HG03469 (cell line): ENCODE data around the gene TLE3.
"Not testable (repeated sequence)": the region's sequence is repeated elsewhere in the genome, so short reads cannot be mapped to it uniquely, and the experiment has no call there.

Experiments used
- ATAC-seq: cut with Tn5 transposase; IDR thresholded peaks from one replicate; pipeline ENCODE4 v1.9.1; 2021; ENCODE audit warnings: mild to moderate bottlenecking, moderate library complexity, moderate number of reproducible peaks; ENCODE audit not compliant: unreplicated experiment

The TLE3 gene

GRCh38 chr15:70127288-70127746, 29.6 kb upstream of the TLE3 start:
- ATAC-seq, result no peak

GRCh38 chr15:70126362-70126761, 28.6 kb upstream of the TLE3 start:
- no peak for ATAC-seq

DNA sequence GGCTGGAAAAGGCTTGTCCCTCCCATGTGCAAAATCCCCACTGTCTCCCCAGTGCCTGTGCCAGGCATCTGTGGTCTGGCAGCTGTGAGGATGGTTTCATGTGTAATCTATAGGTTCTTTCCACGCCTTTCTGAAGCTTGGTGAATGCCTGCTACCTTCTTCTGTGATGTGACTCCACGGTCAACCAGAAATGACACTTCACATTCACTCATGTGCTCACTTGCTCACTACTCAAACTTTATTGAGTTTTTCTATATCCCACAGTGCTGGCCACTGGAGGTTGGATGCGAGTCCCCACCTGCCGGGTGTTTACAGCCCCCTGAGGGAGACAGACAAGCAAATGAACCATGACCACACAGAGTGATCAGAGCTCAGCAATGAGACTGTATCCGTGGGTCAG, 27.9 kb upstream of the TLE3 start:
- no peak for ATAC-seq

DNA sequence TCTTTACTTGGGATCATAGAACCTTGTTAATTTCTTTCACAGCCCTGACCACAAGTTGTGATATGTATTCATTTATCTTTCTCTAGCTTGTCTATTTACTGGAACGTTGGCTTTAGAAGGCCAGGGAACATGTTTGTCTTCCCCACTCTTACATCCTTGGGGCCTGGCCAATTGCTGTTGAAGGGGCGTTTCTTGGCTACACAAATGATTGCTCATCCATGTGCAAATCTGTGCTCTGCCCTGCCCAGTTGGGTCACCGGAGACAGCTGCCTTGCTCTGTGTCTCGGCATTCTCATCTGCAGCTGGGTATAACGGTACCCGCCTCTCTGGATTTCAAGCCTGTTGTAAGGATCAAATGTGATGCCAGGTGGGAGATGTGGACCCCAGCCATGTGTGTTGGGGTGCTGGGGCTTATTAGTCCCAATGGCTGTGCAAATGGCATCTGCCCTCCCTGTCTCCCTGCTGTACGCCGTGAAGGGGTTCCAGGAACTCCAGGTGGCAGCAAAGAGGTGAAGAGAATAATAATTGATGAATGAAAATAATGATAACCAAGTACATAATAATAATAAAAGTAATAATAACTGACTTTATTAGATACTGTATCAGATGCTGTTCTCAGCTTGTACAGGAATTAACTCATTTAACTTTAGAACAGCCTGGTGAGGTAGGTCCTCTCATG, 24.0 kb upstream of the TLE3 start:
- ATAC-seq, result no peak

- ATAC-seq, result no peak
Measured at GRCh38 chr15:70120958-70121623, 23.4 kb upstream of the TLE3 start.

GRCh38 chr15:70119911-70120508, 22.3 kb upstream of the TLE3 start:
- no peak for ATAC-seq

DNA sequence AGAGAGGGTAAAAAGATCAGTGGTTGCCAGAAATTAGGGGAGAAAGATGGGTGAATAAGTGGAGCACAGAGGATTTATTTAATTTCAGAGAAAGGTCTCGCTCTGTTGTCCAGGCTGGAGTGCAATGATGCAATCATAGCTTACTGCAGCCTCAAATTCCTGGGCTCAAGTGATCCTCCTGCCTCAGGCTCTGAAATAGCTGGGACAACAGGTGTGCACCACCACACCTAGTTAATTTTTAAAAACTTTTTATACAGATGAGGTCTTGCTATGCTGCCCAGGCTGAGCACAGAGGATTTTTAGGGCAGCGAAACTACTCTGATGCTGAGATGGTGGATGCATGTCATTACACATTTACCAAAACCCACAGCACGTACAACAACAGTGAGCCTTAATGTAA, 20.9 kb upstream of the TLE3 start:
- no peak for ATAC-seq

GRCh38 chr15:70116317-70116716, 18.6 kb upstream of the TLE3 start:
- ATAC-seq, result no peak

DNA sequence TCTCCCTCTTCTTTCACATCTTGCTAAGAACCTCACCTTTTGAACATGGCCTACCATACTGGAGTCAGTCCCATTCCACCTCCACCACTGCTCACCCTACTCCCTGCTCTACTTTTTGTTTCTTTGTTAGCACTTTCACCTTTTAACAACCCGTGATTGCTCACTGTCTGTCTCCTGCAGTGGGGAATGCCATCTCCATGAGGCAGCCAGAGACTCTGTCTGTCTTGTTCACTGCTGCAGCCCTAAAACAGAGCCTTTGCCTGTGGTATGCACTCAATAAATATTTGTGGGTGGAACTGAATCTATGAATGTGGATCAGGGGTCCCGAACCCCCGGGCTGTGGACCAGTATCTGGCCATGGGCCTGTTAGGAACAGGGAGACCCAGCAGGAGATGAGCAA, 16.5 kb upstream of the TLE3 start:
- no peak for ATAC-seq

- no peak for ATAC-seq
Measured at GRCh38 chr15:70113304-70113700, 15.6 kb upstream of the TLE3 start.

DNA sequence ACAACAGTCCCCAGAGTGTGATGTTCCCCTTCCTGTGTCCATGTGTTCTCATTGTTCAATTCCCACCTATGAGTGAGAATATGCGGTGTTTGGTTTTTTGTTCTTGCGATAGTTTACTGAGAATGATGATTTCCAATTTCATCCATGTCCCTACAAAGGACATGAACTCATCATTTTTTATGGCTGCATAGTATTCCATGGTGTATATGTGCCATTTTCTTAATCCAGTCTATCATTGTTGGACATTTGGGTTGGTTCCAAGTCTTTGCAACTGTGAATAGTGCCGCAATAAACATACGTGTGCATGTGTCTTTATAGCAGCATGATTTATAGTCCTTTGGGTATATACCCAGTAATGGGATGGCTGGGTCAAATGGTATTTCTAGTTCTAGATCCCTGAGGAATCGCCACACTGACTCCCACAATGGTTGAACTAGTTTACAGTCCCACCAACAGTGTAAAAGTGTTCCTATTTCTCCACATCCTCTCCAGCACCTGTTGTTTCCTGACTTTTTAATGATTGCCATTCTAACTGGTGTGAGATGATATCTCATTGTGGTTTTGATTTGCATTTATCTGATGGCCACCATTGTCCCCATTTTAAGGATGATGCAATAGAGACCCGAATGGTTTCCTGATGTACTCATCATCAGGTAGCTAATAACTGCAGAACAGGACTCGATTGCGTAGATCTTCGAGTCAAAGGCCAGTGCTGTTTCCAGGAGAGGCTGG, 15.0 kb upstream of the TLE3 start:
- ATAC-seq, result not testable (repeated sequence)

DNA sequence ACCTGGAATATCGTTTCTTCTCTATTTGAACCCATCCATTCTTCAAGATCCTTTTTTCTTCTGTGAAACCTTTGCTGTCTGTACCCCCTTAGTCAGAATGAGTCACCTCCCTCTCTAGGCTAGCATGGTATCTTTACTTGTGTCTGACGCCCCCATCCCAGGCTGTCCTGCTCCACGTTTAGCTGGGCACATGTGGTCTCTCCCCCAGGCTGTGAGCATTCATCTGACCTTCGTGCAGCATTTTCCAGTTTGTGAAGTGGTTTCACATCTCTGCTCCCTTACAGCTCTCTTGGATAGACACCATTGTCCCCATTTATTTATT, 14.3 kb upstream of the TLE3 start:
- no peak for ATAC-seq

DNA sequence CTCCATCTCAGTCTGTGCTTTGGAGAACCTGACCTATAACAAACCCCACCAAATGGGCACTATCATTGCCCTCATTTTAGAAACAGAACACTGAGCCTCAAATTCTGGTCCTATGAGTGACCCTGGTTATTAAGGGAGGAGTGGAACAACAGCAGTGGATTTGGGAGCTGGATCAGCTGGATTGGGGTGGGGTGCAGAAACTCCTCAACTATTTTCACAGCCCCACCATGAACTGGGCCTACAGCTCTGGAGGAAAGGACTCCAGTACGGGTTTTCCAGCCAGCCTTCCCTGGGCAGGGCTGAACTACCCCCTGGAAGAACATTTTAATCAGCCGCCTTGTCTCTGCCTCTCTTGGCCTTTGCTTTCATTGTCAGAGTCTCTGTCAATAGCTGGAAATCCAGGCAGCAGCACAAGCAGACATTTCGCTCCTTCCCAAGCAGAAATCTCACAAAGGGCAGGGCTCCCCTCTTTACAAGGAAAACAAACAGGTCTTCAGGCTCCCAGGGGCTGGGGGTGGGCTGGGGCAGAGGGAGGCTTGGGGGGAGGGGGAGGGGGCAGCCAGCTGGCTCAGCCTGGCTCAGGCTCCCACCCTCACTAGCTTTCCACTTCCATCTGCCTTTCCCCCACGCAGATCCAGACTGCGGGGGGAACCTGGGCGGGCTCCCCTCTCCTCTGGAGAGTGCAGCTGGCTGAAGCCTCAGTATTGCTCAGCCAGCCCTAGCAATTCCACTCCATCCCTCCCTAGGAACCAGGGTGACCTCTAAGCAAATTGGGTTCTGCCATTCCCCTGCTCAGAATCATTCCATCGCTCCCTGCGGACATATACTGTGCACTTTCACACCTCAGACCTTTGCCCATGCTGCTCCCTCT, 13.7 kb upstream of the TLE3 start:
- ATAC-seq, result no peak

GRCh38 chr15:70109978-70110377, 12.3 kb upstream of the TLE3 start:
- ATAC-seq, result no peak

- no peak for ATAC-seq
Measured at GRCh38 chr15:70109531-70109930, 11.8 kb upstream of the TLE3 start.

- ATAC-seq, result no peak
Measured at GRCh38 chr15:70103880-70104626, 6.3 kb upstream of the TLE3 start.

GRCh38 chr15:70102827-70103226, 5.1 kb upstream of the TLE3 start:
- no peak for ATAC-seq

DNA sequence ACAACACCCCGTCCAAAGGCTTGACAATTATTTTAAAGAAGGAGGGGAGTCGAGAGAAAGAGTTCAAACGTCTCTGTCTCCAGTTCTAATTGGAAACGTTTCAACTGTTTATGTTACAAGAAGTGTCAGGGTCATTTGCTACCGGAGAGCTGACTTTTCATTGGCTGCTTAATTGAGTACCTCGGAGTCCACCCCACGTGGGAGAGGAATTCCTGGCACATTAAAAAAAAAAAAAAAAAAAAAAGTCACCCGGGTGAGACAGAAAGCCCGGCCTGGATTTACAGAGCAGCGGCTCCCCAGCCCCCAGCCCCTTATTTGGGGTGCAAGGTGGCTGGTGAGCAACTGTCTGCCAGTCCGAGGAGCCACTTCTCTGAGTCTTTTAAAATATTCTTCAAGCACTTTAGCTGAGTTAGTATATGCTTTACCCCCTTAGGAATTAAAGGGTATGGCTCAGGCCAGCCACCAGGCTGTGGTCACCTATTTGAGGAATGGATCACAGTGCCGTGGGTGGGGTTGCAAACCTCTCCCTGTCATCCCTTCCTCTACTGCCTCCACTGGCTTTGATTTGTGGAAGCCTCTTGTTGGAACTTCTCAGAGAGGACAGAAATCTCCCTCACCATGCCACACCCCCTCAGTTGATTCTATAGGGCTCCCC, 3.9 kb upstream of the TLE3 start:
- no peak for ATAC-seq

GRCh38 chr15:70100474-70101341, 3.0 kb upstream of the TLE3 start:
- ATAC-seq, result no peak
